ENCODE measurements around the gene FNDC3B.

Gene FNDC3B

GRCh38 chr3:172415323-172415722 lies 375.9 kb downstream of the FNDC3B start:
- no peaks in the 10 kb centered on the region for H3K27me3 ChIP-seq (ENCODE audit: low read depth, low read length)

DNA sequence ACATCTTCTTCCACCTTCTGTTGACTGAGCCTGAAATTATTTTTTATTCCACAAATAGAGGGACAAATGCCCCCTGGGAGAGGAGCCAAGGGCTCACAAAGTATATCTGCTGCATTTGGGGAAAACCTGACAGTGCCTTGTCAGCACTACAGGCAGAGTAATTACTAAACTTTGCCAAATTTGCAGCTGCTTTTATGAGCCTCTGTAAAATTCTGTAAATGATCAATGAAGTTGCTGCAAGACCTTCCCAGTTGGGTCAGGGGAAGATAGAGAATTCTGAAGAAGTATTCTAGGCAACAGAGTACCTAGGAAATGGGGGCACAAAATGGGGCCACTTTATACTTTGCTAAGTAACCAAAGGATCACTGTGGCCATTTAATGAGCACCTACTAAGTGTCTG lies 398.3 kb downstream of the FNDC3B start:
- Histone ChIP-seq H3K36me3 (replicated peaks; ENCODE audit: low read depth, low read length) (no peaks in the 10 kb centered on the region), H3K9ac (ENCODE audit: low read length) (no peak overlapping the region), H3K9me3 (ENCODE audit: insufficient read depth, low read length) (no peaks in the 10 kb centered on the region), H3K27me3 (ENCODE audit: low read depth, low read length) (no peaks in the 10 kb centered on the region), H2AFZ (ENCODE audit: low read depth, low read length) (no peak overlapping the region), H3K4me1 (ENCODE audit: low read length) (no peaks in the 10 kb centered on the region), H3K27ac (ENCODE audit: low read length) (no peak overlapping the region), H3K79me2 (ENCODE audit: low read length) (no peaks in the 10 kb centered on the region), H3K4me3 (ENCODE audit: low read length) (no peak overlapping the region), H4K20me1 (ENCODE audit: insufficient read depth, low read length) (no peaks in the 10 kb centered on the region), H3K4me2 (ENCODE audit: low read length) (no peak overlapping the region)
- TF ChIP-seq EZH2phosphoT487 (IDR thresholded peaks at IDR 0.05; ENCODE audit: low read depth) = no peak
- TF ChIP-seq CTCF (IDR thresholded peaks at IDR 0.05; ENCODE audit: low read depth, low read length) = no peak

More at GRCh38 chr3:172415323-172415722, 375.9 kb downstream of the FNDC3B start:
- Histone ChIP-seq H2AFZ (ENCODE audit: low read depth, low read length) (no peak overlapping the region), H3K36me3 (replicated peaks; ENCODE audit: low read depth, low read length) (no peaks in the 10 kb centered on the region), H3K4me2 (ENCODE audit: low read length) (no peak overlapping the region), H3K4me1 (ENCODE audit: low read length) (no peaks in the 10 kb centered on the region), H4K20me1 (ENCODE audit: insufficient read depth, low read length) (no peaks in the 10 kb centered on the region), H3K27ac (ENCODE audit: low read length) (no peak overlapping the region), H3K9ac (ENCODE audit: low read length) (no peak overlapping the region), H3K79me2 (ENCODE audit: low read length) (no peaks in the 10 kb centered on the region), H3K4me3 (ENCODE audit: low read length) (no peak overlapping the region), H3K9me3 (ENCODE audit: insufficient read depth, low read length) (no peaks in the 10 kb centered on the region)
- TF ChIP-seq CTCF (IDR thresholded peaks at IDR 0.05; ENCODE audit: low read depth, low read length) (no peak), EZH2phosphoT487 (IDR thresholded peaks at IDR 0.05; ENCODE audit: low read depth) (no peak)

GRCh38 chr3:172438186-172438585 lies 398.8 kb downstream of the FNDC3B start:
- TF ChIP-seq EZH2phosphoT487 (IDR thresholded peaks at IDR 0.05; ENCODE audit: low read depth) (no peak), CTCF (IDR thresholded peaks at IDR 0.05; ENCODE audit: low read depth, low read length) (no peak)
- Histone ChIP-seq H2AFZ (ENCODE audit: low read depth, low read length) (no peak overlapping the region), H3K4me2 (ENCODE audit: low read length) (no peak overlapping the region), H4K20me1 (ENCODE audit: insufficient read depth, low read length) (no peaks in the 10 kb centered on the region), H3K9ac (ENCODE audit: low read length) (no peak overlapping the region), H3K79me2 (ENCODE audit: low read length) (no peaks in the 10 kb centered on the region), H3K4me1 (ENCODE audit: low read length) (no peaks in the 10 kb centered on the region), H3K9me3 (ENCODE audit: insufficient read depth, low read length) (no peaks in the 10 kb centered on the region), H3K27me3 (ENCODE audit: low read depth, low read length) (no peaks in the 10 kb centered on the region), H3K36me3 (replicated peaks; ENCODE audit: low read depth, low read length) (no peaks in the 10 kb centered on the region), H3K27ac (ENCODE audit: low read length) (no peak overlapping the region), H3K4me3 (ENCODE audit: low read length) (no peak overlapping the region)

DNA sequence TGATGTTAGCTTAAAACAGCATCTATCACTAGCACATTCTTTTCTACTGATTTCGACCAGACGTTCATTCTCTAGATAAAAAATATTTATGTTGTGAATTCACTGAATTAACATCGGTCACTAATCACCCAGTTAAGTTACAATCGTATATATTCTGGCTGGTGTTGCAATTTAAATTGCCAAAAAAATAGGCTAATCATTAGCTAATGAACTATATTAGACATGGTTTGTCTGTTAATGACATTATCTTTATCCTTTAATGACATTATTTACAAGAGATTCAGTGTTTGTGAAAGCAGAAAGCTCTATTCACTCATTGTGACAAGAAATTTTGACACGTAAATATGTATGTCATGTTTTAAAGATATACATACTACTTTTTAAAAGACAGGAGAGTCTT lies 402.2 kb downstream of the FNDC3B start:
- no peaks in the 10 kb centered on the region for H3K9me3 ChIP-seq (ENCODE audit: insufficient read depth, low read length)
- no peaks in the 10 kb centered on the region for H3K4me1 ChIP-seq (ENCODE audit: low read length)
- no peaks in the 10 kb centered on the region for H3K36me3 ChIP-seq (replicated peaks; ENCODE audit: low read depth, low read length)
- no peak overlapping the region for H3K27ac ChIP-seq (ENCODE audit: low read length)
- no peaks in the 10 kb centered on the region; the same call in 1 of the 2 replicates for H4K20me1 ChIP-seq (ENCODE audit: insufficient read depth, low read length)
- no peaks in the 10 kb centered on the region for H3K79me2 ChIP-seq (ENCODE audit: low read length)
- H3K9ac ChIP-seq (ENCODE audit: low read length) = no peak overlapping the region
- no peak for TF ChIP-seq EZH2phosphoT487 (IDR thresholded peaks at IDR 0.05; ENCODE audit: low read depth)
- TF ChIP-seq CTCF (IDR thresholded peaks at IDR 0.05; ENCODE audit: low read depth, low read length) = no peak
- H2AFZ ChIP-seq (ENCODE audit: low read depth, low read length) = no peak overlapping the region
- H3K27me3 ChIP-seq (ENCODE audit: low read depth, low read length) = no peaks in the 10 kb centered on the region
- no peak overlapping the region for H3K4me2 ChIP-seq (ENCODE audit: low read length)
- H3K4me3 ChIP-seq (ENCODE audit: low read length) = no peak overlapping the region

Data from OCI-LY3 (cell line).